HEK293T (cell line): Measurements from ENCODE around the gene CNIH3.

ENCODE experiments used
- ARNT ChIP-seq: fragments of 450-650 bp; IDR thresholded peaks from 2 replicates; pipeline ENCODE4 v1.6.1; 2017; ENCODE audit warnings: mild to moderate bottlenecking
- BHLHE40 ChIP-seq: fragments of 450-650 bp; IDR thresholded peaks from 2 replicates; pipeline ENCODE4 v1.6.1; 2016; ENCODE audit warnings: mild to moderate bottlenecking, moderate library complexity, borderline replicate concordance
- FOXA1 ChIP-seq: fragments of 450-650 bp; IDR thresholded peaks from 2 replicates; pipeline ENCODE4 v1.6.1; 2016; ENCODE audit warnings: mild to moderate bottlenecking
- FOXK2 ChIP-seq: fragments of 450-650 bp; IDR thresholded peaks from 2 replicates; pipeline ENCODE4 v1.6.1; 2016; ENCODE audit warnings: mild to moderate bottlenecking
- FOXM1 ChIP-seq: fragments of 450-650 bp; IDR thresholded peaks from 2 replicates; pipeline ENCODE4 v1.6.1; 2017; ENCODE audit warnings: mild to moderate bottlenecking, borderline replicate concordance
- L3MBTL2 ChIP-seq: fragments of 450-650 bp; conservative IDR thresholded peaks from 2 replicates; pipeline ENCODE4 v1.6.1; 2016; ENCODE audit warnings: mild to moderate bottlenecking
- PKNOX1 ChIP-seq: fragments of 450-650 bp; IDR thresholded peaks from 2 replicates; pipeline ENCODE4 v1.6.1; 2016
- SP1 ChIP-seq: fragments of 450-650 bp; IDR thresholded peaks from 2 replicates; pipeline ENCODE4 v1.6.1; 2017
- SUZ12 ChIP-seq: fragments of 450-650 bp; IDR thresholded peaks from 2 replicates; pipeline ENCODE4 v1.6.1; 2016; ENCODE audit warnings: mild to moderate bottlenecking
- ZNF384 ChIP-seq: fragments of 450-650 bp; IDR thresholded peaks from 2 replicates; pipeline ENCODE4 v1.6.1; 2016

- no peak for TF ChIP-seq SUZ12
- TF ChIP-seq FOXK2: no peak
- no peak for TF ChIP-seq FOXM1
- TF ChIP-seq L3MBTL2: no peak
- TF ChIP-seq FOXA1: no peak
- no peak for TF ChIP-seq BHLHE40
- TF ChIP-seq PKNOX1: no peak
- no peak for TF ChIP-seq SP1
- no peak for TF ChIP-seq ARNT
- TF ChIP-seq ZNF384: no peak
Observed at GRCh38 chr1:224698015-224698451, 81.9 kb downstream of the CNIH3 start.
